ENCODE data around the gene SRI.
"Not testable (repeated sequence)": the region's sequence is repeated elsewhere in the genome, so short reads cannot be mapped to it uniquely, and the experiment has no call there.

Gene SRI

DNA sequence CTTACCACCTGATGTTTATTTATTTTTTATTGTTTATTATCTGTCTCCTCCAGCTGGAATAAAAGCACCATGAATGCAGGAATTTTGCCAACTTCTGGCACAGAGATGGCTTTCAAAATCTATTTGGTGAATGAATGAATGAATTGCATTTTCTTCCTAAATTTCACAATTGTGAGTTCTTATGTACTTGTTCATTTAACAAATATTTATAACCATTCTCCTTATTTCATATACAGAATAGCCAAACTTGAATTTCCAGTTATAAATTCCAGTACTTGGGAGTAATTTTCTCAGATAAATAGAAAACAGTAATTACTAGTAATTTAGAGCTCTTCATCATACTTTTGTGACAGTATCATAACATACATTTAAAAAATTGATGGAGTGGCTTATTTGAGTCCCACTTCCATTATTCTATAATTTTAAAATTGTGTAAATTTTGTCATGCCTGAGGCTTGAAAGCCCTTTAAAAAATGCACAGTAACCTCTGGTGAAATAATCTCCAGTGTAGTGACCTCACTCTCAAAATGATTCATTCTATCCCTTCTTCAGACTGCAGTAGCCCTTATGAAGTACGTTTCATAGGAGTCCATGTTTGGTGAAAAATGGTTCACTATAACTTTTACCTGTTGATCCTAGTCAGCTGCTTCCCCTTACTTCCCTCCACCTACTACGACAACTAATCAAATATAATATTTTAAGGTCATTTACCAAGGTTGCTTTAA is 40.0 kb upstream of the SRI start:
- H3K27ac ChIP-seq = no peak overlapping the region
- TF ChIP-seq, protein P1, sequence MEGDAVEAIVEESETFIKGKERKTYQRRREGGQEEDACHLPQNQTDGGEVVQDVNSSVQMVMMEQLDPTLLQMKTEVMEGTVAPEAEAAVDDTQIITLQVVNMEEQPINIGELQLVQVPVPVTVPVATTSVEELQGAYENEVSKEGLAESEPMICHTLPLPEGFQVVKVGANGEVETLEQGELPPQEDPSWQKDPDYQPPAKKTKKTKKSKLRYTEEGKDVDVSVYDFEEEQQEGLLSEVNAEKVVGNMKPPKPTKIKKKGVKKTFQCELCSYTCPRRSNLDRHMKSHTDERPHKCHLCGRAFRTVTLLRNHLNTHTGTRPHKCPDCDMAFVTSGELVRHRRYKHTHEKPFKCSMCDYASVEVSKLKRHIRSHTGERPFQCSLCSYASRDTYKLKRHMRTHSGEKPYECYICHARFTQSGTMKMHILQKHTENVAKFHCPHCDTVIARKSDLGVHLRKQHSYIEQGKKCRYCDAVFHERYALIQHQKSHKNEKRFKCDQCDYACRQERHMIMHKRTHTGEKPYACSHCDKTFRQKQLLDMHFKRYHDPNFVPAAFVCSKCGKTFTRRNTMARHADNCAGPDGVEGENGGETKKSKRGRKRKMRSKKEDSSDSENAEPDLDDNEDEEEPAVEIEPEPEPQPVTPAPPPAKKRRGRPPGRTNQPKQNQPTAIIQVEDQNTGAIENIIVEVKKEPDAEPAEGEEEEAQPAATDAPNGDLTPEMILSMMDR (conservative IDR thresholded peaks at IDR 0.05) = no peak

DNA sequence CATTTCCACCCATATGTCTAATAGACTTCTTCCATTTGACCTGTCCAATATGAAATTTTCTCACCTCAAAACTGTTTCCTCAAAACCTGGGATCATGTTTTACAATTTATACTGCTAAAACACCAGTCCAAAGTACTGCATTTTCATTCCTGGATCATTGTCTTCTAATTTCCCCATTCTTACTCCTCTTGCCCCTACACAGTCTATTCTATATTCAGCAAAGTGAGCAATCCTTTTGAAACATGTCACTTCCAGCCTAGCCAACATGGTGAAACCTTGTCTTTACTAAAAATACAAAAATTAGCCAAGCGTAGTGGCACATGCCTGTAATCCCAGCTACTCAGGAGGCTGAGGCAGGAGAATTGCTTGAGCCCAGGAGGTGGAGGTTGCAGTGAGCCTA is 38.5 kb upstream of the SRI start:
- H3K27ac ChIP-seq = not testable (repeated sequence)

DNA sequence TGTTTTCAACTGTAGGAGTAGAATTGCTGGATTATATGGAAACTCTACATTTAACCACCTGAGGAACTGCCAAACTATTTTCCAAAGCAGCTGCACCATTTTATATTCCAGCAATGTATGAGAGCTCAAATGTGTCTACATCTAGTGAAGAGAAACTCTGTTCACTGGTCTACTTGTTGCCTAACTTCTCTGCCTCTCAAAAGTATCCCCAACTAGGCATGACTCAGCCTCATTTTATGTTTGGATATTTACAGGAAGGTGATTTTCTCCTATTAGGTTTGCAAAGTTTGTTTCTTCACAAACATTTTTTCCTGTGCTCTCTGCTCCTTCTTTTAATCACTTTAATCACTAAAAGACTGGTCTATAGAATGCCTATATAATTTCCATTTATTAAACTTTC is 37.1 kb upstream of the SRI start:
- TF ChIP-seq, protein P1 (conservative IDR thresholded peaks at IDR 0.05) = no peak

DNA sequence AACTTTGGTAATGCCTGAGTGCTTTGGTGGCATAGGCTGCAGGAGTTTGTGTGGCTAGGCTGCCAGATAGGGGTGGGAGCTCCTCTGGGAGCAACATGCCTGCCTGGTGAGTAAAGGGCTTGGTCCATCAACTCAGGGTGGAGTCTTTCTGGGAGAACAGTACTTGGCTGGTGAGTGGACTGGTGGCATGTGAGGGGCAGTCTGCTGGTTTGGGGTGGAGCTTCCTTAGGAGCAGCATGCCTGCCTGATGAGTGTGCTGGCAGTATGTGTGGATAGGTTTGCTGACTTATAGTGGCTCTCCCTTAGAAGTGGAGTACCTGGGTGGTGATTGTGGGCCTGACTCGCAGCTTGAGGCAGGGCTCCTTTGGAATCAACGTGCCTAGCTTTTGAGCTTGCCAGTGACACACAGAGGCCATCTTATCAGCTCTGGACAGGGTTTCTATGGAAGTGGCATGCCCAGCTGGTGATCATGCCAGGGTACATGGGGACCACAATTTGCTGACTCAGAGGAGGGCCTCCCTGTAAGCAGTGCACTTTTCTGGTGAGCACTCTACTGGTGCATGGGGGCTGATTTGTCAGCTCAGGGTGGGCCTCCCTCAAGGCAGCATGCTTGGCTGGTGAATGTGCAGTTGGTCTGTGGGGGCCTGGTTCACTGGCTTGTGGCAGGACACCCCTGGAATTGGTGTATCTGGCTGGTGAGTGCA is 35.0 kb upstream of the SRI start:
- TF ChIP-seq, protein P1 (conservative IDR thresholded peaks at IDR 0.05) = no peak
- no peak overlapping the region for H3K27ac ChIP-seq

More for the DNA sequence above, 37.1 kb upstream of the SRI start:
- H3K27ac ChIP-seq = no peak overlapping the region

DNA sequence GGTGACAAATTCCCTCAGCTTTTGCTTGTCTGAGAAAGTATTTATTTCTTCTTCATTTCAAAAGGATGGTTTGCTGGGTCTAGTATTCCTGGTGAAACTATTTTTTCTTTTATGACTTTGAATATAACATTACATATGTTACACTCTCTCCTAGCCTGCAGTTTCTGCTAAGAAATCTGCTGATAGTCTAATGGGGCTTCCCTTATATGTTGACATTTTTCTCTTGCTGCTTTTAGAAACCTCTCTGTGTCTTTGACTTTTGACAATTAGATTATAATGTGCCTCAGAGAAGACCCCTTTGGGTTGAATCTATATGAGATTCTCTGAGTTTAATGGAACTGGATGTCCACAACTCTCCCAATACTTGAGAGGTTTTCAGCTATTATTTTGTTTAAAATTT is 33.8 kb upstream of the SRI start:
- TF ChIP-seq, protein P1 (conservative IDR thresholded peaks at IDR 0.05) = no peak
- H3K27ac ChIP-seq = no peak overlapping the region

DNA sequence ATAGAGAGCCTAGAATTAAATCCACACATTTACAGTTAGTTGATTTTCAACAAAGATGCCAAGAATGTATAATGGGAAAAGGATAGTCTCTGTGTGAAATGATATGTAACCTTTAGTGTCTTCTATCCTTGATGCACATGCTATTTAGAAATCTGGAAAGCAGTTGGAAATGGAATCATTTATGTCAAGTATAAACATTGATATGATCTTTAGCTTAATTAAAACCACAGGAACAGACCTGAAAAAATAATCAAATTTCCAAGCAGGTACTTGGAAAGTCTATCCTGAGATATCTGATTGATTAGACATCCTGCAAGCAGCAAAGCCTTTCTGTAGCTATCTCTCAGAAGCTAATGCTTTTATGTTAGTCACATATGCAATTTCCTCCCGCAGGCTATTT is 24.4 kb upstream of the SRI start:
- H3K27ac ChIP-seq = no peak overlapping the region
- TF ChIP-seq, protein P1 (conservative IDR thresholded peaks at IDR 0.05) = no peak

DNA sequence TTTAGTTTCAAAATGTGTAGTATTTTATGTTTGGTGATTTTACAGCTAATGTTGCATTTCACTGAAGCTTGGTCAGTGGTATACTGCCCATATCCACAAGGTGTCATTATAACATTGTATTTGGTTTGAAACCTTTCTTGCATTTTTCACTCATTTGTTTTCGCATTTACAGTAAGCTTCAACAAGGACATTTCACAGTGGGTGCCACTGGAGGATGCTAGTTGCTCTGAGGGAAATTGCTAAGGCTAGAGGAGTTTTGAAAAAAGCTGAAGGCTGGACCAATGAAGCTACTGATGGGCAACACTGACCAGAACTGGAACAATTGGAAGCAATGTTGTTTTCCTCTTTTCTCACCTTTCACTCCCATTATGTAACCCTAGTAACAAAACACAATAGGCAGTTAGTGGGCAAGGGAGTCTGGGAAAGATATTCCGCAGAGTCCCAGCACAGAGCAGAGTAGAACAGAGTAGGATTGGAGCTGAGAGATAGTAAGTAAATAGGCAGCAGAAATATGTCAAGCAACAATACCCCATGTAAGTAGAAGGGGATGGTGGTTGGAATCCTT is 23.6 kb upstream of the SRI start:
- H3K27ac ChIP-seq = no peak overlapping the region
- TF ChIP-seq, protein P1 (conservative IDR thresholded peaks at IDR 0.05) = peak; percentile 99

DNA sequence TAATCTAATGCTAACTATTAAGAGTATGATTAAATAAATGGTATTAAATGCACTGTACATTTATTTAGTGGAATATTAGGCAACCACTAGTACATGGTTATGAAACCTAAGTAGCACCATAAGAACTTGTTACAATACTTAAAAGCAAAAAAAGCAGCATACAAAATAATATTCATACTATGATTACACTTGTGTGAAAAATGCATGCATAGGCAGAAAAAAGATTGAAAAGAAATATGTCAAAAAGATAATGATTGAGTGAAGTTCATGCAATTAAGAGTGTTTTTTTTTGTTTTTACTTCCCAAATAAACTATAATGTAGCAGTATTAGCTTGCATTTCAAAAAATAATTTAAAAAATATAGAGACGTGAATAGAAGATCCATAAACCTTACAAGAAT is 20.0 kb upstream of the SRI start:
- TF ChIP-seq, protein P1 (conservative IDR thresholded peaks at IDR 0.05) = no peak
- H3K27ac ChIP-seq = no peak overlapping the region

All from VCaP (cell line).